HTR-8/SVneo (cell line): Measurements from ENCODE around the gene GPLD1.

Experiments
- DNase-seq: peaks from one replicate; pipeline ENCODE4 v3.0.0; 2011; ENCODE audit warnings: low spot score, mixed read lengths; ENCODE audit not compliant: insufficient read length
- FAIRE-seq: peaks from 2 replicates; lab custom pipeline; 2011; peaks lifted over from hg19 to GRCh38; lab: Jason Lieb, UNC

Gene GPLD1

DNA sequence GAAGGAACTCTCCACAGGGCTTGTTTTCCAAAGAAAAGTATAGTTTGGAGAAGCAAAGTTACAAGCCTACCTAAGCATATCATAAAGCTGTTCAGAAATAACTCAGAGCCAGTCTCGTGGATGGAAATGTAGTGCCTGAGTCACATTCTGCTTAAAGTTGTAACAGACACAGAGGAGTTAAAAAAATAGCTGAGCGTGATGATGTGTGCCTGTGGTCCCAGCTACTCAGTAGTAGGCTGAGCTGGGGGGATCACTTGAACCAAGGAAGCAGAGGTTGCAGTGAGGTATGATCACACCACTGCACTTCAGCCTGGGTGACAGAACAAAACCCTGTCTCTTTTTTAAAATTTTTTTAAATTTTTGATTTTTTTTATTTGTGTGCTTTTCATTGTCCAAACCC, 12.0 kb upstream of the GPLD1 start:
- no peak for DNase-seq
- FAIRE-seq, result peak; percentile 78

DNA sequence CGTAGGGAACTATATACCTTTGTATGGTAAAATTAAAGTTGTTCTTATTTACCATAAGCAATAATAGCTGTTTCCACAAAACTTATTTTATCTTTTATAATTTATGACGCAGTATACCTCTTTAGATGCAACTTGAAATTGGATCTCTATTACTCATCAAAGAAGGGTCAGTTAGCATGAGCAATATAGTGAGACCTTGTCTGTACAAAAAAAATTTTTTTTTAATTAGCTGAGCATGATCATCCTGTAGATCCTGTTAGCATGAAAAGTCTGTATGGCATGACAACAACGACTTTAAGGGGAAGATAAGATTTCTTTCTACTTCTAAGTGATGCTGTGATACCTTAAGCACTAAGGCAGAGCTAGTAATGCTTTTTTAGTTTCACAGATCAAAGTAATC, 11.3 kb upstream of the GPLD1 start:
- DNase-seq, result no peak
- FAIRE-seq, result no peak

DNA sequence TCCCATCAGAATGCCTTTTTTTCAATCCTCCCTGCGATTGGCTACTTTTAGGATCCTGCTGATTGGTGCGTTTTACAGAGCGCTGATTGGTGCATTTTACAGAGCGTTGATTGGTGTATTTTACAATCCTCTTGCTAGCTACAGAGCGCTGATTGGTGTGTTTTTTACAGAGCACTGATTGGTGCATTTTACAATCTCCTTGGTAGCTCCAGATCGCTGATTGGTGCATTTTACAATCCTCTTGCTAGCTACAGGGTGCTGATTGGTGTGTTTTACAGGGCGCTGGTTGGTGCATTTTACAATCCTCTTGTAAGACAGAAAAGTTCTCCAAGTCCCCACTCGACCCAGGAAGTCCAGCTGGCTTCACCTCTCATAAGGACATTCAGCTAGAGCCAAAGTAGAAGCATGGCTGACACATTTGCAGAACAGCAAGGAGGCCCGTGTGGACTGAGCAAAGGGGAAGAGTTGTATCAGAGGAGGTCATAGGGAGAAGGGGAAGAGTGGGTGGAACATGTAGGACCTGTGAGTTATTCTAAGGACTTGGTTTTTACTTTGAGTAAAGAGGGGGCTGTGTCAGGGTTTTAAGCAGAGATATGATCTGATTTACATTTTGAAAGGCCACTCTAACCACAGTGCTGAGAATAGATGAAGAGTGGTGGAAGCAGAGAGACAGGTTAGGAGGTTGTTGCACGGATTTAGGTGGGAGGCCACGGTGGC, 8.0 kb upstream of the GPLD1 start:
- FAIRE-seq (no peak), DNase-seq (no peak)

DNA sequence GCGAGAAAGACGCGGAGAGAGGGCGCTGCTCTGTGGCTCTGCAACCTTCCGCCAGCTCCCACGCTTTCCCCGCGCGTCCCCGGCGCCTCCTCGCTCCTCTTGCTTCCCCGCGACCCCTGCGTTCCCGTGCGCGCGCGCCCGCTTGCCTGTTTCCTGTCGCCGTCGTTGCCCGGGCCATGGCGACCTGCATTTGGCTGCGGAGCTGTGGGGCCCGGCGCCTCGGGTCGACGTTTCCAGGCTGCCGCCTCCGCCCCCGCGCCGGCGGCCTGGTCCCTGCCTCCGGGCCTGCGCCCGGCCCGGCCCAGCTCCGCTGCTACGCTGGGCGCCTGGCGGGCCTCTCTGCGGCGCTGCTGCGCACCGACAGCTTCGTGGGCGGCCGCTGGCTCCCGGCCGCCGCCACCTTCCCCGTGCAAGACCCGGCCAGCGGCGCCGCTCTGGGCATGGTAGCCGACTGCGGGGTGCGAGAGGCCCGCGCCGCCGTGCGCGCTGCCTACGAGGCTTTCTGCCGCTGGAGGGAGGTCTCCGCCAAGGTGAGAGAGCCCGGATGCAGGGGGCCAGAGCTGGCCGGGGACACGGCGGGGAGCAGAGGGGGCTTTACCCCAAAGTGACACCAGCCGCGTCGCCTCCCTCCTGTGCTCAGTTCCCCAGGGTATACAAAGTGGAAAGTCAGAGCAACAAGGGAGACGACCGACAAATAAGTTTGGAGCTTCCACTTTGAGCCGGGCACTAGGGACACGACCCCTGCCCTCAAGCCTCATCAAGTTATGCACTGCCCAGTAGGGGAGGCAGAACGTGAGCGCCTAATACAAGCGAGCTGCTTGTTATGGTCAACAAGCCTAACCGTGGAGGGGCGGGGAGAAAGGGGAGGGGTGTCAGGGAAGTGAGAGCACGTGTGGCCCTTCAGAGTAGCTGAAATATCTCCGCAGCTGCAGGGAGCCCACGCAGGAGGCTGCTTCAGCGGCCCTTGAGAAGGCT, 5.7 kb upstream of the GPLD1 start, which contains the start of gene ALDH5A1:
Gene ALDH5A1 (plus strand): TSS at position 149 of the 975 bp plus-strand sequence. CDS start 28 bp downstream, at position 177.
- DNase-seq (peak; percentile 68), FAIRE-seq (peak; percentile 23)

DNA sequence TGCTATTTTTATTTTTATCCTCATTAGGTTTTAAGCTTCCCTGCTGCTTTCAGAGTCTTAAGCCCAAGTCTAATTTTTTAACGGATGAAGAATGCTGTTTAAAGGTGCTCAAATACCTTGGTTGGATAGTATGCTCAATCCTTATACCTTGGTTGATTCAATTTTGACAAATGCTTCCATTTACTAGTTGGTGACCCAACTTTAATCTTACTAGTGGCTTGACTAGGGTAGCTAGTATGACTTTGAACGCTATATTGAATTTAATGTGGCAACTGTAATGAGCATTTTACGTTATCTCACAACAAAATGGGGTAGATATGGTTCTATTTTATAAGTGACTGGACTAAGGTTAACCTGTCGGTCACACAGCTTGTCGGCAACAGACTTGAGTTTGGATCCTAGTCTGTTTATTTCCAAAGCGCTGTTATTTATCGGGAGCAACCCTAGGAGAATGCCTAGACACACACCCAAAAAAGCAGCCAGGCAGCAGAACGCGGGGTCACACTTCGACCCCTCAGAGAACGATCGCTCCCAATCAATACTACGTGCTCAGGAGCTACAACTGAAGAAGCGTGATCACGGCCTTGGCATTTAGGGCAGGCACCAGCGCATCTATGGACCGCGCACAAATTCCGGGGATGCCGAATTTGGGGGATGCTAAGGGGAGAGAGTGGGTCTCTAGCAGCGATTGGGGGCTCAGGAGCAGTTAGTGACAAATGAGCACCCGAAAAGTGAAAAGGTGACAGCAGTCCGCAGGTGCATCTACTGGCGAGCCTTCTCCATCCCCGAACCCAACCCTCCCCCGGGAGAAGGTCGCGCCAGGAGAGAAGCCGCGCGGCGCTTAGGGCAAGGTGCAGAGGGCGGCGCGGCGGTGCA, 4.8 kb upstream of the GPLD1 start:
- FAIRE-seq, result no peak
- no peak for DNase-seq

DNA sequence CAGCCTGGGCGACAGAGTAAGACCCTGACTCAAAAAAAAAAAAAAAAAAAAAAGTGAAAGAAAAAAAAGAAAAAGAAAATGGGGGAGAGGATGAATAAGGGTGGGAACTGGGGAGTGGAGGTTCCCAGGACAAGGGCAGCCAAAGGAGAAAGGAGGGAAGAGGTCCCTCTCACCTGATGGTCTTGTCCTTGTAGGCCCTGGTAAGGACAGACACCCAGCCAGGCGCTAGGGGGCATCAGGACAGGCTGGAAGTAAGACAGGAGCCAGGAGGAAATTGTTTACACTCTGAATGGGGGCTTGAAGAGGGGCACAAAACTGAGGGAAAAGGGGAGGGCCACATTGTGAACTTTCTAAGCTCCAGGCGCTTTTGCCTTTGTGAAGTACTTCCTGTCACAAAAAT, 3.1 kb upstream of the GPLD1 start:
- no peak for DNase-seq
- no peak for FAIRE-seq

DNA sequence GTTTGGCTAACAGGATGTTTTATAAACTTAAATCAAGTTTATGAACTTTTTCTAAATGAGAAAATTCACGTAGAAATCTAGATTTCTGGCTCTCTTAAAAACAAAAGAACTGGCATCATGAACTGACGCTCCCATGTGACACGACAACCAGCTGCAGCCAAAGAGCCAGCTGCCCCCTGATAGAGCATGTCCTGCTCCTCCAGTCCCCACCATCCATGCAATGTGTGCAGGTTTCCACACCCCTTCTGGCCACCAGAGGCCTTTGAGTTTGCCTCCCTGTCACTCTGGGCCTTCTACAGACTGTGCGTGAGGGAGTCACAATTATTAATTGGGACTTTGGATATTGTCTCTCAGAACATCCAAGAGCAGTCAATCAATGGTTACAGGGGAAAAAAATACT, 1.6 kb upstream of the GPLD1 start:
- no peak for DNase-seq
- no peak for FAIRE-seq

DNA sequence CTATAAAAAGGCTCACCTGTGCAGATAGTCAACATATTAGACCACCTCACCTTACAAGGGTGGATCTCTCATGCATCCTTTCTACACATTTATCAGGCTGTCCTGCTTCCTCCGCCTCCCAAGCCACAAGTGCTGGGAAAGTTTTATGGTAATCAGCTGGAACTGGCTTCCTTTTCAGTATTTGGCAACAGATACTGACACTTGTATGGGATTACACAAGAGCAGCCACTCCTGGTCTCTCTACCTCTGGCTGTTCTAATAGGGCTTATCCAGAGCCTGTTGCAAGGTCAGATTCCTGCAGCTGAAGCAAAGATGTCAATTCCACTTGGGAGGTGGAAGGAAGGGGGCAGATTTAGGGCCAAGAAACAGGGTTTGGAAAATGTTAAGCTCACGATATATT, 503 bp upstream of the GPLD1 start:
- no peak for DNase-seq
- FAIRE-seq, result no peak

DNA sequence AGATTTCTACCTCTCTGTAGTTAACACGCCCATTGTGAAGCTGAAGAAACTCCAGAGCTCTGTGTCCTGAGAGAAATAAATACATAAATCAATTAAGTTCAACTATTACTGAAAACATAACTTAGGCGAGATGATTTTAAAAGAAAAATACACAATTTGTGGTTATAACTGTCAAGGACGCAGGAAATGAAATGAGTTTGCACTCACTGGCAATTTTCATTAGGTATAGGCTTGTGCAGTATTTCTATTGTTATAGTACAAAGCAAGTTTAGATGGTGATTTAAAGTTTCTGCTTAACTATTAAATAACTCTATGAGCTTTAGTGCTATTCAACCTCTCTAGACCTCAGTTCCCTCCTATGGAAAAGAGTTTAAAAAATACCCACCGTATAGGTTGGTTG, 3.3 kb downstream of the GPLD1 start:
- DNase-seq (no peak), FAIRE-seq (no peak)

DNA sequence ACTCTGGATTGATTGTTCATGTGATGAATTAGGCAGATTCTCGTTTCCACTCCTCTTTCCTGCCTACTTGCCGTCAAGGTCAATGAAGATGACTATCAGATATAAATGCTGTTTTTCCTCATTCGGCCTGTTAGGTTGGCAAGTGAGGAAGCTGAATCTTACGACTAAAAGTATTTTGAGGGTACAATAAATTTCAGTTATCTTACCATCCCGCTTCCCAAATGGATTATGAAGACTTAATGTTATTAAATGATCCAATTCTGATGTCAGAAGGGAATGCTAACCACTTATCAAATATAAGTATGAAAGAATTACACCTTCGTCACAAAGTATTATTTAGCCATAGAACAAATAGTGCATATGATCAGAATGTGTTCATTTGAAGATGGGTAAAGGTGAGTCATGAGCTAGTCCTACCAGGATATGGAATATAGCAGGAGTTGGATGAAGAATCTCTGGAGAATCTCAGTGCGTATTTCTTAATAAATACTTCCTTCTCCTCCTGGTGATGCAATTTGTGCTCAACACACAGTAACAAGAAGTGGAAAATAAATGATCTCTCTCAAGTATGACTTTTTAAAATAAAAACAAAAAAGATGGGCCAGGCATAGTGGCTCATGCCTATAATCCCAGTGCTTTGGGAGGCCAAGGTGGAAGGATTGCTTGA, 4.6 kb downstream of the GPLD1 start:
- FAIRE-seq, result no peak
- no peak for DNase-seq

DNA sequence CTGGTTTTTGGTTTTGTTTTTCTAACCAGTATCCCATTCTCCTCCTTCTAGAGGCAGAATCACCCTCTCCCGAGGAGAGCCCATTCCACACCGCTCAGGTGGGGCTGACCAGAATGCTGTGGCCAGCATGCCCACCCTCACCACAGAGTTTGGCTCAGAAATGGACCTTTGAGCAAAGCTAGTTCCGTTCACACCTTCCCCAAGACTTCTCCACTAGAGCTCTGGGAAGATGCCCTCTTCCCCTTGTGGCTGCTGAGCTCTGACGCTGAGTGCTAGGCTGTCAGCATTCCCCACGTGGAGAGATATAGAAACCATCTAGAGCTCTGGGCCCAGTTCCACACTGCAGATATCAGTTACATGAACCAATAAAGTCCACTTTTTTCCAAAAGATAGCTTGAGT, 7.9 kb downstream of the GPLD1 start:
- no peak for FAIRE-seq
- DNase-seq, result no peak

DNA sequence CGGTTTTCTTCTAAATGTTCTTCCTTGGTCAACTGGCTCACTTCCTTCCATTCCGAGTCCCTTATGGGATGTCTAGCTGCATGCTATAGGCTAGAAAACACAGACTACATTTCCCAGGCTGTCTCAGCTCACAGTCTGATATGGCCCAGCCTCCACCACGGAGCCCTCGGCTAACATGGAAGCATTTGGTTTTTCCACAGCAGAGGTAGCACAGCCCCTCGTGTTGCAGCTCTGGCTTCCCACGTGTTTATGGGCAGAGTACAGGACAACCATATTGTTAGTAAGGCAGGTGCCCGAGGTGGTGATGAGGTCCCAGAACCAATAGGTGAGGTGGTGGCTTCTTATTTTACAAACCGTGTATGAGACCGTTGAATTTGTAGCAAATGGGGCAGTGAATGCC, 8.7 kb downstream of the GPLD1 start:
- FAIRE-seq, result no peak

DNA sequence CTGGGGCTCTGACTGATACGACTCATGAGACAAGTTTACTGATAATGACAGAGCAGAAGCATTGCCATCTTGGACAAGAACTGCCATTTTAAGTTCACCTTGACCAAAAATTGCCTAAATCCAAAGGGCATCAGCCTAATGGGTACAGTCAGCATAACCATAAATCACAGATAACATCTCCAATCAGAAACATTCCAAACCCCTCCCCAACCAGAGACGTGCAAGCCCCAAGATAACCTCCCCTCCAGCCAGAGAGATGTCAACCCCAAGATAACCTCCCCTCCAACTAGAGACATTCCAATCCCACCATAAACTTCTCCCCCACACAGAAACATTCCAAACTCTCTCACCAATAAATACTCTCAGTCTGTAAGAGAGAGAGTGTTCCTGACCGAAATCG, 10.5 kb downstream of the GPLD1 start:
- DNase-seq (no peak), FAIRE-seq (no peak)

More for the DNA sequence above, 8.7 kb downstream of the GPLD1 start:
- no peak for DNase-seq

DNA sequence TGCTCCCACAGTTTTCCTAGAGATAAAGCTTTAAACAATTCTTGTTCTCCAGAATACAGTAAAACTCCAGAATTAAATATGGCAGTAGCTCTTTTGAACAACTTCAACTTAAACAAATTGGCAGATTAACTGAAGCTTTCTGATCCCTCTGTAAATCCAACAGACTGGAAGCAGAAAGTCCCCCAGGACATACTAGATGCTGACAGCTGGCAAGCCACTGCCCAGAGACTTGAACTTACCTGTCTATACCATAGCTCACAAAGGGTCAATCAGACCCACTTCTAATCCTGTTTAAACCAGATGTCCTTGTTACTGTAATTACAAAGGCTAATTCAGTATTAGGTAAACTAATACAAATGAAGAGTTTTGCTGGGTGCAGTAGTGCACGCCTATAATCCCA, 12.3 kb downstream of the GPLD1 start:
- FAIRE-seq (no peak), DNase-seq (no peak)

DNA sequence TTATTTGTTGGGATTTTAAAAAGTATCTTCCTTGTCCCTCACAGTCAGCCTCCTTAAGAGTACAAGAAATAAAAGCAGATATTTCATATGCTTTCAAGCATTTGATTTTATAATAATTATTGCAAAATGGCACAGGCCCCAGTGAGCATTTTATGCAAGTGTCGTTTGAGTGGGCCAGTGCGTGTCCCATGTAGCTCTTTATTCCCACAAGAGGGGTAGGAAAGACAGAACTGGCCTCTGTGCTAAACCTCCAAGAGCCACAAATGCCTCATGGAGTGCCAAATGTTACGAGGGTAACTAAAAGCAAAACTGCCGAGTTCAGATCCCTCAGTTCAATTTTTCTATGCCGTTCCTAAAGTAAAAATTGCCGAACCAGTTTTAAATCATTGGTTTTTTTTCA, 12.7 kb downstream of the GPLD1 start:
- no peak for FAIRE-seq
- no peak for DNase-seq

DNA sequence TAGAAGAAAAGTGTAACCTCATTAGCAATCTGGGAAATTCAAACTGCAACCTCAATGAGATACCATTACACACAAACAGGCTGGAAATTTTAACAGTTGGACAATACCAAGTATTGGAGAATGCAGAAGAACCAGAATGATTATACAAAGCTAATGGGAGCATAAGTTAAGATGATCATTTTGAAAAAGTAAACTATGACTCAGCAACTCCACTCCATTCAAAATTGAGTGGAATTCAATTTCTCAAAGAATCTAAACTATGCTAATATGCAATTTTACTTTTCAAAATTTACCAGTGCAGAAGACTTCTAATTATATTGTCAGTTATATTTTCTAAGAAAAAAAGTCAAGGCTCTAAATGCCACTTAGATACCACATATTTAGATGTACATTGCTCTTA, 17.2 kb downstream of the GPLD1 start:
- no peak for DNase-seq
- FAIRE-seq, result no peak

DNA sequence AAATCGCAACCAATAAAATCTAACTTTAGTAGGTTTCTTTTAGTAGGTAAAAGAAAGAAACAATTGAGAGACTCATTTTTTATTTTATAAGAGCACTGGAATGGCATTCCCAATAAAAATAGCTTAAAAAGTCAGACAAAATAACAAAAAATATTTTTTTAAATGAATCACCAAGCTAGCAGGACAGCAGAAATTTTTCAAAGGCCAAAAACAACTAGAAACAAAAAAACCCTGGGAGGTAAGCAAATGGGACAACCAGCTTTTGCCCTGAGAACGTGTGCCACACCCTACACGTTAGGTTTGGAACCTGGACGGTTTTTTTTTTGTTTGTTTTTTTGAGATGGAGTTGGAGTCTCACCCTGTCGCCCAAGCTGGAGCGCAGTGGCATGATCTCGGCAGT, 19.6 kb downstream of the GPLD1 start:
- FAIRE-seq, result no peak
- no peak for DNase-seq

DNA sequence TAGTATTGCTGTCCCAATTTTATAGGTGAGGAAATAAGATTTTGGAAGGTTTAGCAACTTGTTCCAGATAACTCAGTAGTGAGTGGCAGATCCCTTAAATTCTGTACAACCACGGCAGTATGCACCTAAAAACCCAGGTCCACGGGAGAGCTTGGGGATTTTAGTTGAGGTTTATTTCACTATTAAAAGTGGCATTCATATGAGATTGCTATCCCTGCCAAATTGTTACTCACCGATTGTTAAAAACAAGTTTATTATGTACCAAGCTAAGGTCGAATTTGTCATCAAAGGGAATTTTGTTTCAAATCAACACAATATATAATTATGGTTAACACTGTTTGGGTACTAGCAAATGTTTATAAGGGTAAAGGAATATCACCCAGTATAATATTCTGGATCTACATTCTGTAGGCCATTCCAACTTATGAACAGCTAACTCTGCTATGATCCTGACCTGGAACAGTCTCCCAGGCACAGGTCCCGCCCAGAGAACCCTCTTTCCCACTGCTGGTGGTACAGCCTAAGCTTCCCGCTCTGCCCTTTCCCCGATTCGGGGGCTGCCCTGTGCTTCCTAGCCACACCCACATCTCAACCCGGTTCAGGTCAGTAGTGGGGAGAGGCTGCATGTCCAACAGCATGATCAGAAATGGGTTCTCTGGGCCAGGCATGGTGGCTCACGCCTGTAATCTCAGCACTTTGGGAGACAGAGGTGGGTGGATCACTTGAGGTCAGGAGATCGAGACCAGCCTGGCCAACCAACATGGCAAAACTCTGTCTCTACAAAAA, 24.9 kb downstream of the GPLD1 start:
- no peak for DNase-seq
- FAIRE-seq, result no peak

DNA sequence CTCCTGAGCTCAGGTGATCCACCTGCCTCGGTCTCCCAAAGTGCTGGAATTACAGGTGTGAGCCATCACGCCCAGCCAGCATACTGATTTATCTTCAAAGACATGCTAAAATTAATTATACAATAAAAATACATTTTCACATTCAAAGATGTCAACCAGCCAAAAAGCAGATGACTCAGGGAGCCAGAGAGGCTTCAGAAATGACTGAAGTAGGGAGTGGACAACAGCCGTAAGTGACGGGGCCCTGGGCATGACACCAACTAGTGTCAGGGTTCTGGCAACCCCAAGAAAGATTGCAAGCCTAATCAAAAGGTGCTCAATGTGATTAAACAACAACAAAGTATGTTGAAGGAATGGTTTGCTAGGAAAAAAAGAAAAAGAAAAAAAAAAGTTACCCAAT, 28.4 kb downstream of the GPLD1 start:
- DNase-seq (no peak), FAIRE-seq (no peak)
